OCI-LY3 (cell line): ENCODE data around the gene ORAI1.

ENCODE experiments used
- H2AFZ ChIP-seq: fragments of 200-600, 300-600 bp; shearing (Covaris generic); 2 replicates; pipeline ENCODE4 v1.6.0; 2014; ENCODE audit warnings: antibody characterized with exemption, low read depth, low read length
- H3K27ac ChIP-seq: fragments of 200-600, 300-600 bp; sonication (generic); 2 replicates; pipeline ENCODE4 v1.5.1; 2014; ENCODE audit warnings: mild to moderate bottlenecking, low read length, moderate library complexity, mixed read lengths
- H3K27me3 ChIP-seq: fragments of 200-600, 300-600 bp; sonication (generic); 2 replicates; pipeline ENCODE4 v1.6.1; 2014; ENCODE audit warnings: low read depth, low read length, mixed read lengths
- H3K36me3 ChIP-seq: fragments of 200-600, 300-600 bp; sonication (generic); replicated peaks from 2 replicates; pipeline ENCODE3; 2014; ENCODE audit warnings: low read depth, low read length, mixed read lengths
- H3K4me1 ChIP-seq: fragments of 300-600, 200-600 bp; sonication (generic); 2 replicates; pipeline ENCODE4 v1.6.1; 2014; ENCODE audit warnings: low read length, mixed read lengths
- H3K4me2 ChIP-seq: fragments of 200-600, 300-600 bp; sonication (generic); 2 replicates; pipeline ENCODE4 v1.6.1; 2014; ENCODE audit warnings: low read length, mixed read lengths
- H3K4me3 ChIP-seq: fragments of 300-600, 200-600 bp; sonication (generic); 2 replicates; pipeline ENCODE4 v1.5.1; 2014; ENCODE audit warnings: antibody characterized with exemption, mild to moderate bottlenecking, low read length, moderate library complexity
- H3K79me2 ChIP-seq: fragments of 300-600, 200-600 bp; shearing (Covaris generic); 2 replicates; pipeline ENCODE4 v1.6.1; 2014; ENCODE audit warnings: mild to moderate bottlenecking, low read length, mixed read lengths
- H3K9ac ChIP-seq: fragments of 300-600, 200-600 bp; shearing (Covaris generic); 2 replicates; pipeline ENCODE4 v1.6.0; 2014; ENCODE audit warnings: mild to moderate bottlenecking, low read length, moderate library complexity
- H3K9me3 ChIP-seq: fragments of 200-600, 300-600 bp; shearing (Covaris generic); 2 replicates; pipeline ENCODE4 v1.6.1; 2014; ENCODE audit warnings: low read length, mixed read lengths; ENCODE audit not compliant: insufficient read depth
- H4K20me1 ChIP-seq: fragments of 200-600, 300-600 bp; sonication (generic); 2 replicates; pipeline ENCODE4 v1.6.1; 2016; ENCODE audit warnings: low read length, mixed read lengths; ENCODE audit not compliant: insufficient read depth
- CTCF ChIP-seq: fragments of 200-600, 300-600 bp; sonication (generic); IDR thresholded peaks from 2 replicates; pipeline ENCODE4 v1.5.1; 2014; ENCODE audit warnings: antibody characterized with exemption, low read length, low read depth
- EZH2phosphoT487 ChIP-seq: fragments of 200-600 bp; shearing (Covaris generic); IDR thresholded peaks from 2 replicates; pipeline ENCODE4 v1.6.1; 2018; ENCODE audit warnings: antibody characterized with exemption, mixed run types, low read depth

ORAI1 gene

GRCh38 chr12:121618659-121619233, 7.6 kb upstream of the ORAI1 start:
- TF ChIP-seq CTCF: no peak
- no peak for TF ChIP-seq EZH2phosphoT487
- Histone ChIP-seq H3K27ac (no peak overlapping the region), H3K4me3 (no peak overlapping the region), H3K9ac (no peak overlapping the region), H3K4me1 (peaks cover 8% of the 10 kb centered on the region), H4K20me1 (no peaks in the 10 kb centered on the region), H3K27me3 (no peaks in the 10 kb centered on the region), H3K4me2 (no peak overlapping the region), H3K36me3 (no peaks in the 10 kb centered on the region), H2AFZ (no peak overlapping the region), H3K9me3 (no peaks in the 10 kb centered on the region), H3K79me2 (no peaks in the 10 kb centered on the region)

GRCh38 chr12:121620333-121620891, 5.9 kb upstream of the ORAI1 start:
- Histone ChIP-seq H3K4me1 (peaks cover 6% of the 10 kb centered on the region), H3K4me2 (no peak overlapping the region), H3K9me3 (no peaks in the 10 kb centered on the region), H4K20me1 (no peaks in the 10 kb centered on the region), H3K27ac (no peak overlapping the region), H3K36me3 (no peaks in the 10 kb centered on the region), H3K27me3 (no peaks in the 10 kb centered on the region), H3K79me2 (no peaks in the 10 kb centered on the region), H3K9ac (no peak overlapping the region), H3K4me3 (no peak overlapping the region), H2AFZ (no peak overlapping the region)
- TF ChIP-seq EZH2phosphoT487: no peak
- no peak for TF ChIP-seq CTCF

GRCh38 chr12:121626853-121627640, 717 bp downstream of the ORAI1 start:
- Histone ChIP-seq H3K27me3 (no peaks in the 10 kb centered on the region), H3K9me3 (no peaks in the 10 kb centered on the region), H3K4me1 (peaks cover 36% of the 10 kb centered on the region), H3K79me2 (peaks cover 57% of the 10 kb centered on the region), H3K4me3 (peak overlapping the region; percentile 96), H3K27ac (peak overlapping the region; percentile 78), H3K9ac (peak overlapping the region; percentile 88), H3K4me2 (peak overlapping the region; percentile 99), H3K36me3 (peaks cover 28% of the 10 kb centered on the region), H2AFZ (0 out of 2 replicates have a peak overlapping the region, but pooled peaks have one; percentile 34), H4K20me1 (peaks cover 25% of the 10 kb centered on the region)
- TF ChIP-seq CTCF (peak; percentile 19; the same call in 1 of the 2 replicates), EZH2phosphoT487 (no peak)

- Histone ChIP-seq H3K4me1 (peaks cover 36% of the 10 kb centered on the region), H3K27me3 (no peaks in the 10 kb centered on the region), H4K20me1 (peaks cover 35% of the 10 kb centered on the region), H2AFZ (no peak overlapping the region), H3K9me3 (no peaks in the 10 kb centered on the region), H3K4me3 (peak overlapping the region; percentile 96), H3K27ac (peak overlapping the region; percentile 78), H3K9ac (peak overlapping the region; percentile 88), H3K79me2 (peaks cover 67% of the 10 kb centered on the region), H3K4me2 (peak overlapping the region; percentile 99), H3K36me3 (peaks cover 33% of the 10 kb centered on the region)
- TF ChIP-seq EZH2phosphoT487 (no peak), CTCF (no peak)
Measured at GRCh38 chr12:121628037-121628436, 1.7 kb downstream of the ORAI1 start.
